Astrocyte of the cerebellum (primary cell): ENCODE results near the gene ATG4B.
"Not testable (repeated sequence)": the region's sequence is repeated elsewhere in the genome, so short reads cannot be mapped to it uniquely, and the experiment has no call there.

ENCODE experiments used
- DNase-seq: peaks from one replicate; pipeline ENCODE4 v3.0.0-alpha.2; 2011; ENCODE audit warnings: low read depth
- H3K4me3 ChIP-seq: 2 replicates; pipeline ENCODE4 v1.5.1; 2011; ENCODE audit warnings: mild to moderate bottlenecking, low read depth, low read length, moderate library complexity
- in situ Hi-C: cut with HindIII; loops from 2 replicates; pipeline ENCODE4 v1.10.0; 2017; ENCODE audit warnings: low sequenced_read_pairs
- TF ChIP-seq, protein P1 (sequence below): IDR thresholded peaks from 2 replicates; pipeline ENCODE4 v1.5.1; 2012; ENCODE audit warnings: low read length, low read depth, moderate library complexity, mild to moderate bottlenecking; ENCODE audit errors: missing control alignments

Gene ATG4B

DNA sequence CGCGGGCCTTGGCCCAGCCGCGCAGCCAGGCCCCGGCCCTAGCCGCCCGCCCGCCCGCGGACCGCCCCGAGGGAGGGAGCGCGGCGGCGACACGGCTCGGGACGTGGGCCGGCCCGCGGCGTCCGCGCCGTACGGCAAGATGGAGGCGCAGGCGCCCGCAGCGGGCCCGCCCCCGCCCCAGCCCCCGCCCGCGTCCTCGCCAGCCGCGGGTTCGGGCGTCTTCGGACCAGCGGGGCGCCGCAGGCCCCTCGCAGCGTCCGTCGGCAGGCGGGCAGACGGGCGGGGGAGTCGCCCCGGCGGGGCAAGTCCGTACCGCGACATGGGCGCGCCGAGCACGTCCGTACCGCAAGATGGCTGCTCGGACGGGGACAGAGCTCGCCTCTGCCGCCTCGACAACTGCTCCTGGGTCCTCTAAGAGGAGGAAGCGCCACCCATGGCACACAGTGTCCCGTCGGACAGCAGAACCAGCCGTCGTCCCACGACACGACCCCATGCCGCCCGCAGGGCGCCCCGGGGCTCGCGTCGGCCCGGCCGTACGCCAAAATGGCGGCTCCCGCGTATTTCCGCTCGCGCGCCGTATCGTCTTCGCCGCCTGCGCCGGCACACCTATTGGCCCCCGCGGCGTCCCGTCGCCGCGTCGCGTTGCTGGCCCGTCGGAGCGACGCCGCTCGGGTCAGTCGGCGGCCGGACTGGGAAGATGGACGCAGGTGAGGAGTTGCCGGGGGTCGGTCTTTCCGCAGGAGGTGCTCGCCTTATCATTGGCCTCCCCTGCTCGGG, at the start of gene ATG4B, which contains the start of gene THAP4:
ATG4B (plus strand) TSS at position 676 of the 777 bp plus-strand sequence; CDS start at position 698, 22 bp downstream.
THAP4 (minus strand) TSS at position 141 of the 777 bp plus-strand sequence. CDS start 141 bp downstream, outside the sequence.
- in situ Hi-C loops = no loop called here
- peak within 1 kb of the TSS; percentile 86 for H3K4me3 ChIP-seq
- TF ChIP-seq, protein P1, sequence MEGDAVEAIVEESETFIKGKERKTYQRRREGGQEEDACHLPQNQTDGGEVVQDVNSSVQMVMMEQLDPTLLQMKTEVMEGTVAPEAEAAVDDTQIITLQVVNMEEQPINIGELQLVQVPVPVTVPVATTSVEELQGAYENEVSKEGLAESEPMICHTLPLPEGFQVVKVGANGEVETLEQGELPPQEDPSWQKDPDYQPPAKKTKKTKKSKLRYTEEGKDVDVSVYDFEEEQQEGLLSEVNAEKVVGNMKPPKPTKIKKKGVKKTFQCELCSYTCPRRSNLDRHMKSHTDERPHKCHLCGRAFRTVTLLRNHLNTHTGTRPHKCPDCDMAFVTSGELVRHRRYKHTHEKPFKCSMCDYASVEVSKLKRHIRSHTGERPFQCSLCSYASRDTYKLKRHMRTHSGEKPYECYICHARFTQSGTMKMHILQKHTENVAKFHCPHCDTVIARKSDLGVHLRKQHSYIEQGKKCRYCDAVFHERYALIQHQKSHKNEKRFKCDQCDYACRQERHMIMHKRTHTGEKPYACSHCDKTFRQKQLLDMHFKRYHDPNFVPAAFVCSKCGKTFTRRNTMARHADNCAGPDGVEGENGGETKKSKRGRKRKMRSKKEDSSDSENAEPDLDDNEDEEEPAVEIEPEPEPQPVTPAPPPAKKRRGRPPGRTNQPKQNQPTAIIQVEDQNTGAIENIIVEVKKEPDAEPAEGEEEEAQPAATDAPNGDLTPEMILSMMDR = no peak
- DNase-seq = peak; percentile 31

DNA sequence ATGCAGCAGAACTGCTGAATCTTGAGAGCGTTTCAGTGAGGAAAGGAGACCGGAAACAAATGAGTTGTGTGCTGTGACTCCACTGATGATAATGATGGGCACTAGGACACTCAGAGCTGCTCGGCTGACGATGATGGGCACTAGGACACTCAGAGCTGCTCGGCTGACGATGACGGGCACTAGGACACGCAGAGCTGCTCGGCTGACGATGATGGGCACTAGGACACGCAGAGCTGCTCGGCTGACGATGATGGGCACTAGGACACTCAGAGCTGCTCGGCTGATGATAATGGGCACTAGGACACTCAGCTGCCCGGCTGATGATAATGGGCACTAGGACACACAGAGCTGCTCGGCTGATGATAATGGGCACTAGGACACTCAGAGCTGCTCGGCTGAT, 47.6 kb upstream of the ATG4B start:
- DNase-seq, in situ Hi-C loops, H3K4me3 ChIP-seq: not testable (repeated sequence)

DNA sequence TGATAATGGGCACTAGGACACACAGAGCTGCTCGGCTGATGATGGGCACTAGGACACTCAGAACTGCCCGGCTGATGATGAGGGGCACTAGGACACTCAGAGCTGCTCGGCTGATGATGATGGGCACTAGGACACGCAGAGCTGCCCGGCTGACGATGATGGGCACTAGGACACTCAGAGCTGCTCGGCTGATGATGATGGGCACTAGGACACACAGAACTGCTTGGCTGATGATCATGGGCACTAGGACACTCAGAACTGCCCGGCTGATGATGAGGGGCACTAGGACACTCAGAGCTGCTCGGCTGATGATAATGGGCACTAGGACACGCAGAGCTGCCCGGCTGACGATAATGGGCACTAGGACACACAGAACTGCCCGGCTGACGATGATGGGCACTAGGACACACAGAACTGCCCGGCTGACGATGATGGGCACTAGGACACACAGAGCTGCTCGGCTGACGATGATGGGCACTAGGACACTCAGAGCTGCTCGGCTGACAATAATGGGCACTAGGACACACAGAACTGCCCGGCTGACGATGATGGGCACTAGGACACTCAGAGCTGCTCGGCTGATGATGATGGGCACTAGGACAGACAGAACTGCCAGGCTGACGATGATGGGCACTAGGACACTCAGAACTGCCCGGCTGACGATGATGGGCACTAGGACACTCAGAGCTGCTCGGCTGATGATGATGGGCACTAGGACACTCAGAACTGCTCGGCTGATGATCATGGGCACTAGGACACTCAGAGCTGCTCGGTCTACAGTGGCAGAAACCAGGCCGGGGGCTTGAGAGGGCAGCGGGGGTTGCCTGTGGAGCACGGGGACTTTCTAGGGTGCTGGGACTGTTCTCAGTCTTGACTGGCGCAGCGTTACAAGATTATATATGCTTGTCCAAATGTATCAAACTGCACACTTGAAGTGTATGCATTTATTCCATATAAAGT, 46.7 kb upstream of the ATG4B start:
- H3K4me3 ChIP-seq, in situ Hi-C loops, DNase-seq: not testable (repeated sequence)

DNA sequence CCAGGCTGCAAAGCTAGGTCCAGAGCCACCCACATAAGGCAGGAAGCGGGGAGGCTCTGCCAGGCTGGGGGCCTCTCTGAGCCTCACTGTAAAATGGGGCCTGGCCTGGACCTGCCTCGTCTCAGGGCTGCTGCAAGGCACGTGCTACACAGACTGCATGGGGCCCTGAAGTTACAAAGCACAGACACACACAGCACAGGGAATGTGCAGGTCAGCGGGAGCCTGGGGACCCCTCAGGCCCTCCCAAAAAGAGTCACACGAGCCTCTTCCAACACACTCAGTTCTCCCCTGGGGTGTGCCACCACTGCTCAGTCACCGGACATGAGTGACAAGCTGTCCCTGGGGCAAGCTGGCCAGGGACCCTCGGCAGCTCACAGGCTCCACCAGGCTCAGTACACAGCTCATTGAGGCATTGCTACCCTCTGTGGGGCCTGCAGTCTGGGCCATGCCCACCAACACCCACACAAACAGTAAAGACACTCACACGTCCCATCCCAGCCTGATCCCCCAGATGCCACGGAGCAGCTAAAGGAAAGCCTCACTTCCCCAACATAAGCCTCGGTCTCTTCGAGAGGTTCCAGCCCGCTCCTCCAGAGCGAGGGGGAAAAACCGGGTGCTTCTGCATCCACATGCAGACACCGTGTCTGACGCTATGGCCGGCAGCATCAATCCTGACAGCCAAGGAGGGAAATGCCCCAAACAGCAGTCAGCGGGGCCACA, 45.2 kb upstream of the ATG4B start:
- TF ChIP-seq, protein P1 = no peak
- DNase-seq = no peak
- no peak overlapping the region for H3K4me3 ChIP-seq
- in situ Hi-C loops = no loop called here

DNA sequence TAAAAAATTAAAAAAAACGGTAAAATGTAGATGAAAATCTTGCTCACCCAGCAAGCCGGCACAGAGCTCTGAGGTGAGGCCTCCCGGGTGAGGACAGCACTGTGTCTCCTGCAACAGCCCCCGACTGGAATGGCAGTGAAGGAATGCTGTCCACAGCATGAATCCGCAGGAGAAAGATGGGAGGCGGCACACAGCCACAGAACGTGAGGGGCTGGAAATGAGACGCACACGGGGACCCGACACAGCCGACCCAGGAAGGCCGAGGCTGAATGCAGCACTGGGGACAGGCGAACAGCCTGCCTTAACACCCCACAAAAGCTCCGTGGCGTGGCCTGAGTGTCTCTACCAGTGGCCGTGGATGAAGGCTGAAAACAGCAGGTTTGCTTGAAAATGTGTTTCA, 44.2 kb upstream of the ATG4B start:
- TF ChIP-seq, protein P1 = no peak
- in situ Hi-C loops = no loop called here
- no peak for DNase-seq
- H3K4me3 ChIP-seq = no peak overlapping the region

DNA sequence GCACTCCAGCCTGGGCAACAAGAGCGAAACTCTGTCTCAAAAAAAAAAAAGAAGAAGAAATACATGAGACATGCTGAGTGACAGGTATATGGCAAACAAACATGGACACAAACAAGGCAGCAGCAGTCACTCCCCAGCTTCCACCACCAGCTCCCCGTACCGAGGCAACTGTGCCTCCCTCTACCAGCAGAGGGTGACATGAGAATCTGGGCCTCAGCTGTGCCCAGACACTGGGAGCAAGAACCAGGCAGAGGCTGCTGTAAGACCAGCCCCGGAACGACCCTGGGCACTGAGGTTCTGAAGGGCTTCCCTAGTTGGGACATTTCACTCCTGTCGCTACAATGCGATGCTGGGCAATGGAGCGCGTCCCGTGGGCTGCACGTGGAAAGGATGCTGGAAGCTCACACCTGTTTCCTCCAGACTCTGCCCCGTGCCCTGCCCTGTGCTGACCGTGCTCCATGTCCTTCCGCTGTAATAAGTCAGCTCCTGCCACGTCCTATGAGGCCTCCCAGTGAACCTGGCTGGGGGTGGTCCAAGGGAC, 41.8 kb upstream of the ATG4B start:
- TF ChIP-seq, protein P1 = peak; percentile 63
- in situ Hi-C loops = no loop called here
- DNase-seq = no peak
- no peak overlapping the region for H3K4me3 ChIP-seq

DNA sequence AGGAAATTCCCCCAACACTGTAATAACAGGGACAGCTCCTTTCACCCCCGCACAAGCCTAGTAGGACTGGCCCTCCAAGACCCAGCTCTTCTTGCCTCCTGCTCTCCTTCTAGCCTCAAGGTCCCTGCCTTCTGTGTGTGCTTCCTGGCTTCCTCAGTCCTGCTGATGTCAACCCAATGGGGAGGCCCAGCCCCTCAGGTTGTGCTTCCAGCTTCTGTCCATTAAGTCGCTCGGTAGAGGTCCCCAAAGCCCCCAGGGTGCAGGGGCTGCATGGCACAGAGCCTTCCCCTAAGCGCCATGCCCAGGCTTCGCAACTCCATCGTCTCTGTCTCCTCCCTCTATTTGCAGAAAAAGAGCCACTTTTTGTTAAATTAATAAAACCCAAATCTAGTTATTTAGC, 39.9 kb upstream of the ATG4B start:
- in situ Hi-C loops = no loop called here
- no peak for DNase-seq
- H3K4me3 ChIP-seq = no peak overlapping the region
- TF ChIP-seq, protein P1 = no peak
